Coronary artery (tissue), 2 donors: ENCODE data around the gene OR9A4.
"Not testable (repeated sequence)": the region's sequence is repeated elsewhere in the genome, so short reads cannot be mapped to it uniquely, and the experiment has no call there.

Experiments
- DNase-seq: peaks from one replicate; pipeline ENCODE4 v3.0.0-alpha.2; 2017; ENCODE audit warnings: low spot score
- H3K27ac ChIP-seq, 2 donors: fragments of 200-600 bp; sonication (generic); one replicate each; pipeline ENCODE4 v1.5.1; 2016 to 2019
- H3K4me3 ChIP-seq: fragments of 200-600 bp; sonication (generic); 2 replicates; pipeline ENCODE4 v1.5.1; 2016; ENCODE audit warnings: mild to moderate bottlenecking, moderate library complexity
- CTCF ChIP-seq: fragments of 200-600 bp; sonication (generic); IDR thresholded peaks from one replicate; pipeline ENCODE4 v1.5.1; 2019; ENCODE audit warnings: antibody characterized with exemption

Gene OR9A4

GRCh38 chr7:141880960-141881359, 35.2 kb upstream of the OR9A4 start:
- no peak overlapping the region for H3K27ac ChIP-seq
- TF ChIP-seq CTCF: no peak
- DNase-seq: no peak
- no peak overlapping the region for H3K4me3 ChIP-seq

- TF ChIP-seq CTCF: no peak
- no peak overlapping the region for H3K27ac ChIP-seq
Observed at GRCh38 chr7:141884539-141885225, 31.5 kb upstream of the OR9A4 start.

GRCh38 chr7:141889321-141889720, 26.9 kb upstream of the OR9A4 start:
- TF ChIP-seq CTCF: no peak
- Histone ChIP-seq H3K27ac (no peak overlapping the region), H3K4me3 (no peak overlapping the region)
- no peak for DNase-seq

More at GRCh38 chr7:141884539-141885225, 31.5 kb upstream of the OR9A4 start:
- no peak overlapping the region for H3K4me3 ChIP-seq
- no peak for DNase-seq

- no peak for TF ChIP-seq CTCF
- Histone ChIP-seq H3K27ac (no peak overlapping the region), H3K4me3 (no peak overlapping the region)
- DNase-seq: no peak
Observed at GRCh38 chr7:141891336-141891735, 24.9 kb upstream of the OR9A4 start.

GRCh38 chr7:141899366-141899765, 16.8 kb upstream of the OR9A4 start:
- H3K4me3 ChIP-seq, H3K27ac ChIP-seq, DNase-seq: not testable (repeated sequence)

- no peak overlapping the region for H3K27ac ChIP-seq
- no peak for DNase-seq
- TF ChIP-seq CTCF: no peak
- no peak overlapping the region for H3K4me3 ChIP-seq
Observed at GRCh38 chr7:141906285-141906684, 9.9 kb upstream of the OR9A4 start.

GRCh38 chr7:141911391-141911790, 4.8 kb upstream of the OR9A4 start:
- no peak overlapping the region for H3K4me3 ChIP-seq
- no peak for TF ChIP-seq CTCF
- no peak for DNase-seq
- no peak overlapping the region for H3K27ac ChIP-seq
